Pons (tissue), 1 donor: Measurements from ENCODE around the gene AFAP1.

Source experiments
- DNase-seq: peaks from one replicate; pipeline ENCODE4 v3.0.0-alpha.2; 2016; ENCODE audit warnings: low spot score

The AFAP1 gene

GRCh38 chr4:7910952-7911578 lies 28.6 kb downstream of the AFAP1 start:
- DNase-seq, result no peak

- DNase-seq, result no peak
These were observed 29.3 kb downstream of the AFAP1 start for GRCh38 chr4:7910263-7910896.

GRCh38 chr4:7909463-7910262 lies 30.0 kb downstream of the AFAP1 start:
- peak; percentile 20 for DNase-seq

GRCh38 chr4:7908668-7909067 lies 31.0 kb downstream of the AFAP1 start:
- no peak for DNase-seq

GRCh38 chr4:7907142-7907541 lies 32.5 kb downstream of the AFAP1 start:
- no peak for DNase-seq

GRCh38 chr4:7906171-7906701 lies 33.4 kb downstream of the AFAP1 start:
- DNase-seq, result no peak

- no peak for DNase-seq
These were observed 34.4 kb downstream of the AFAP1 start for GRCh38 chr4:7904952-7905915.

- DNase-seq, result no peak
These were observed 35.7 kb downstream of the AFAP1 start for GRCh38 chr4:7903791-7904516.

GRCh38 chr4:7902826-7903225 lies 36.8 kb downstream of the AFAP1 start:
- DNase-seq, result no peak

GRCh38 chr4:7902101-7902553 lies 37.5 kb downstream of the AFAP1 start:
- DNase-seq, result no peak

- no peak for DNase-seq
These were observed 38.3 kb downstream of the AFAP1 start for GRCh38 chr4:7901311-7901885.

- no peak for DNase-seq
These were observed 39.2 kb downstream of the AFAP1 start for GRCh38 chr4:7900334-7900909.

GRCh38 chr4:7899184-7899869 lies 40.3 kb downstream of the AFAP1 start:
- DNase-seq, result no peak

GRCh38 chr4:7898385-7898784 lies 41.3 kb downstream of the AFAP1 start:
- DNase-seq, result no peak

- DNase-seq, result no peak
These were observed 41.9 kb downstream of the AFAP1 start for GRCh38 chr4:7897811-7898210.

- DNase-seq, result no peak
These were observed 44.9 kb downstream of the AFAP1 start for GRCh38 chr4:7894677-7895181.

GRCh38 chr4:7894098-7894676 lies 45.5 kb downstream of the AFAP1 start:
- no peak for DNase-seq

GRCh38 chr4:7893539-7893938 lies 46.1 kb downstream of the AFAP1 start:
- no peak for DNase-seq
